Omental fat pad (tissue), 4 donors: ENCODE measurements around the gene KIF26B. TPM values are rescaled to one million over a fixed set of nuclear protein-coding genes. Genes with fewer than 3 reads are reported as not detected.

ENCODE experiments used
- ATAC-seq: fragments of 150-250 bp; one replicate; pipeline ENCODE4 v1.9.1; 2016; ENCODE audit warnings: mild to moderate bottlenecking, moderate library complexity; ENCODE audit not compliant: low FRiP score
- DNase-seq: peaks from one replicate; pipeline ENCODE4 v3.0.0-alpha.2; 2019; ENCODE audit warnings: low spot score
- CTCF ChIP-seq, 3 donors: fragments of 450-650 bp; IDR thresholded peaks; one replicate each; pipeline ENCODE4 v1.5.1; 2016 to 2017; ENCODE audit warnings: antibody characterized with exemption in 3 of 3, mild to moderate bottlenecking in 3 of 3, moderate library complexity in 2 of 3
- total RNA-seq, 4 donors: library from RNA; depleted of rRNA; stranded (reverse); fragments of >200 nt; gene quantifications; one replicate each; pipeline ENCODE4 v1.1.0, GENCODE V29; 2016

KIF26B gene
- total RNA-seq, 4 donors from 2014 or later = 0.13 to 0.96 (median 0.39) TPM

DNA sequence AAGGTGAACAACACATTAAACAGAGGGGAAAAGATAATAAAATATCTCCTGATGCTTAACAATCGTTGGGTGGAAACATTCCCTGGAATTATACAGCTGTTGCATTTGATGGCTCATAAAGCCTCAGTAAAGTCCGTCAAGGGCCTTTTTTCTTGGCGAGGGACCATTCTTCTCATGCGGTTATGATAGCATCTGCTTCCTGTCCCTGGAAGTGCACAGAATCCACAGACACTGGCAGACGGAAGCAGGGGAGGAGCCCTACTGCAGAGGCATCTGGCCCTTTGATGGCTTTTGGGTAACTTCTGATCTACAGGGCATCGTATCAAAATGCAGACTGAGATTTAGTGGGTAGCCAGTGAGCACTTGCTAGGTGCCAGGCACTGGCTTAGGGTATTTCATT, 286.9 kb downstream of the KIF26B start:
- ATAC-seq (no peak), DNase-seq (no peak)

GRCh38 chr1:245444147-245444828, 289.5 kb downstream of the KIF26B start:
- no peak for DNase-seq
- ATAC-seq = no peak
- TF ChIP-seq CTCF (IDR thresholded peaks at IDR 0.05) = no peak

More for the DNA sequence above, 286.9 kb downstream of the KIF26B start:
- TF ChIP-seq CTCF (IDR thresholded peaks at IDR 0.05) = no peak

- ATAC-seq (no peak), DNase-seq (no peak)
- TF ChIP-seq CTCF (IDR thresholded peaks at IDR 0.05) = no peak
Observed at GRCh38 chr1:245444945-245445344, 290.2 kb downstream of the KIF26B start.

DNA sequence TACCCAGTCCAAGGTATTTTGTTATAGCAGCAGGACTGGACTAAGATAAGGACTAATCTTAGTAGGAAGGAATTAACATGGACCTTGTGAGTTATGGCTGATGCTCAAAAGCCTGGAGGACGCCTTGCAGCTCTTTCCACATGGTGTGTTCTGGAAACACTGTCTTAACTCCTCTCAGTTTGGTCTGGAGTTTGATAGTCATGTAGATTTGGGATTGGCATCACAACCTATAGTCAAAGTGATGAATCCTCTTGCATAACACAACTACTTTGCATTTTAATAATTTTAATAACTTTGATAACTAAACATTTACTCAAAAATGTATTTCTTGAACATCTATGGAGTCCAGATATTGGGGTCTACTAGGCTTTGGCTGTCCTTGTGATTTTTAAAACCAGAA, 293.7 kb downstream of the KIF26B start:
- no peak for TF ChIP-seq CTCF (IDR thresholded peaks at IDR 0.05)
- DNase-seq (no peak), ATAC-seq (no peak)

GRCh38 chr1:245448975-245449431, 294.2 kb downstream of the KIF26B start:
- TF ChIP-seq CTCF (IDR thresholded peaks at IDR 0.05) = no peak
- no peak for ATAC-seq
- no peak for DNase-seq

DNA sequence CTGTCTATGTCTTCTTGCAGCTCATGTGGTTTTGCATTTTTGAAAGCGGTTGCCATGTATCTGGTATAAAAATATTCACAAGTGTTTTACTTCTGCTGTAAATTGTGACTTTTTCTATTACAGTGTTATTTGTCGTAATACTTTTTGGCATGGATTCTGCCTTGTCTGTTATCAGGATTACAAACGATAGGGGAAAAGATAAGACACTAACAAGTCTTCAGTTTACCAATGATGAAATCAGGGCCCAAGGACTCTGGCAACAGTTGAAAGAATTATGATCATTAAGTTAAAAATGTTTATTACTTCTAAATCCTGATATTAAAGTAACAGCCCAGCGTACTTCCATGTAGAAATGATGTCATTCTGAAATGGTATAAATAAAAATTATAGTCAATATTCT, 298.8 kb downstream of the KIF26B start:
- ATAC-seq (no peak), DNase-seq (no peak)
- no peak for TF ChIP-seq CTCF (IDR thresholded peaks at IDR 0.05)

DNA sequence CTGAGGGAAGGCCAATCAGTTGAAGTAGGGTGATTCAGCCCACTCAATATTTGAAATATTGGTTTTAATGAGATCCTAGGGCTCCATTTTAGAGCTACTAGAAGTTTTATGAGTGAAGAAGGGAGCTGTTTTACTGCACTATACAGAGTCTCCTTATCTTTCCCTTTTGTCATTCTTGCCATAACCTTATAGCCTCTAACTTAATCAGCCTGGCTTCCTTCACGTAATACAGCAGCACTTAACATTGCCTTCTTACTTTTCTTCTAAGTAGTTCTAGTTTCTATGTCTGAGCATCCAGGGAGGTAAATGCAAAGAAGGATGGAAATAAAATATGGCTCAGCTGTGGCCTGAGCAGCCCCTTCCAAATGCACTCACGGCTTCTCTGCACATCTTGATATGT, 299.3 kb downstream of the KIF26B start:
- ATAC-seq (no peak), DNase-seq (no peak)
- no peak for TF ChIP-seq CTCF (IDR thresholded peaks at IDR 0.05)
